Caco-2 (cell line): ENCODE data around the gene ZNFX1. TPM values are rescaled to one million over a fixed set of nuclear protein-coding genes. Genes with fewer than 3 reads are reported as not detected.

Experiments used
- BruUV-seq: library from RNA; stranded (reverse); fragments of 400-500 nt; replicated peaks from 2 replicates; lab custom pipeline; 2021; lab: Mats Ljungman, UMichigan
- CTCF ChIA-PET: fragments of 300-600 bp; sonication (Branson Sonifier 250); formaldehyde crosslinking; loops from one replicate; lab custom pipeline; 2022; ENCODE audit warnings: antibody characterized with exemption; lab: Charles Lee
- POLR2A ChIA-PET: fragments of 300-600 bp; sonication (Branson Sonifier 250); formaldehyde crosslinking; loops from one replicate; lab custom pipeline; 2022; ENCODE audit warnings: antibody characterized with exemption; lab: Charles Lee
- DNase-seq, 2 experiments: peaks; one replicate each; pipeline versions ENCODE4 v3.0.0 to v3.0.0-alpha.2; 2020 to 2022
- H3K27me3 ChIP-seq: replicated peaks from 2 replicates; pipeline ENCODE4 v1.6.0; 2011; ENCODE audit warnings: low read length; ENCODE audit not compliant: control insufficient read depth, insufficient read depth
- H3K36me3 ChIP-seq: 2 replicates; pipeline ENCODE4 v1.5.1; 2011; ENCODE audit warnings: low read length; ENCODE audit not compliant: control insufficient read depth, insufficient read depth
- H3K4me1 ChIP-seq: fragments of 250-450 bp; sonication (Bioruptor Pico); 2 replicates; pipeline ENCODE4 v1.5.1; 2020; ENCODE audit warnings: mild to moderate bottlenecking
- H3K4me3 ChIP-seq: 2 replicates; pipeline ENCODE4 v1.5.1; 2011; ENCODE audit warnings: low read depth, mild to moderate bottlenecking, control low read depth, low read length
- H3K9me3 ChIP-seq: fragments of 250-450 bp; sonication (Bioruptor Pico); 2 replicates; pipeline ENCODE4 v1.5.1; 2020; ENCODE audit warnings: mild to moderate bottlenecking, moderate library complexity
- H3K27ac Mint-ChIP-seq: one replicate; pipeline ENCODE4 v1.8.0; 2022; ENCODE audit warnings: mixed read lengths; ENCODE audit not compliant: unreplicated experiment
- H3K27me3 Mint-ChIP-seq: one replicate; pipeline ENCODE4 v1.8.0; 2022; ENCODE audit warnings: mixed read lengths; ENCODE audit not compliant: insufficient read depth, unreplicated experiment
- H3K36me3 Mint-ChIP-seq: one replicate; pipeline ENCODE4 v1.8.0; 2022; ENCODE audit warnings: mild to moderate bottlenecking, mixed read lengths; ENCODE audit not compliant: insufficient read depth, unreplicated experiment
- H3K4me1 Mint-ChIP-seq: one replicate; pipeline ENCODE4 v1.8.0; 2022; ENCODE audit warnings: low read depth, mixed read lengths; ENCODE audit not compliant: unreplicated experiment
- H3K4me3 Mint-ChIP-seq: one replicate; pipeline ENCODE4 v1.8.0; 2022; ENCODE audit warnings: mild to moderate bottlenecking, moderate library complexity, mixed read lengths; ENCODE audit not compliant: unreplicated experiment
- H3K9me3 Mint-ChIP-seq: one replicate; pipeline ENCODE4 v1.8.0; 2022; ENCODE audit warnings: mixed read lengths; ENCODE audit not compliant: unreplicated experiment
- intact Hi-C: fragments of 100-400 bp; cut with micrococcal nuclease; formaldehyde crosslinking; loops from one replicate; pipeline ENCODE4 v1.10.0; 2022; ENCODE audit not compliant: unreplicated experiment
- total RNA-seq: library from RNA; stranded (reverse); gene quantifications from 2 replicates; pipeline ENCODE4 v1.2.3, GENCODE V29; 2022
- TF ChIP-seq, protein P1 (sequence below), 2 experiments: fragments of 200-600 bp in 1 of 2; IDR thresholded peaks; 1 replicate in 1 of 2; 2 replicates in 1 of 2; pipeline versions ENCODE4 v1.5.1 to v1.8.0; 2011 to 2022; ENCODE audit warnings: antibody characterized with exemption in 1 of 2, control low read depth in 1 of 2, inconsistent platforms in 1 of 2, low read depth in 1 of 2, low read length in 1 of 2, mild to moderate bottlenecking in 1 of 2, moderate library complexity in 1 of 2; ENCODE audit not compliant: insufficient read depth in 1 of 2, severe bottlenecking in 1 of 2, unreplicated experiment in 1 of 2

ZNFX1 gene
- total RNA-seq, 1 experiment from 2014 or later: 34.0 TPM

- ChIA-PET POLR2A (interaction anchor here (0.8 to 2.4 kb wide), 9 partner anchors 9 to 69 kb away, joined by 3 to 45 read pairs (median 3); partner anchors contain the start of genes DDX27 and ZNFX1), CTCF (interaction anchor here (0.6 to 3.0 kb wide), 11 partner anchors 11 to 321 kb away, joined by 3 to 24 read pairs (median 3); no protein-coding TSS in a partner anchor)
- H3K9me3 Mint-ChIP-seq: peaks cover 58% of the 10 kb centered on the region
These were observed 9.8 kb upstream of the ZNFX1 start for GRCh38 chr20:49287555-49288249.

GRCh38 chr20:49286689-49287551, 9.1 kb upstream of the ZNFX1 start:
- peak; percentile 86 to 90 for DNase-seq
- intact Hi-C loops: loop anchor here (1.0 kb wide), 1 partner anchor 9 kb away; the partner anchor contains the start of gene ZNFX1
- Mint-ChIP-seq H3K4me1 (peaks cover 93% of the 10 kb centered on the region), H3K27ac (peak overlapping the region; percentile 79), H3K27me3 (no peaks in the 10 kb centered on the region), H3K36me3 (peaks cover 100% of the 10 kb centered on the region), H3K9me3 (peaks cover 65% of the 10 kb centered on the region), H3K4me3 (peak overlapping the region; percentile 81)
- ChIA-PET CTCF (interaction anchor here (1.0 to 3.0 kb wide), 5 partner anchors 16 to 222 kb away, joined by 3 to 24 read pairs (median 3); no protein-coding TSS in a partner anchor), POLR2A (interaction anchor here (1.0 to 2.4 kb wide), 7 partner anchors 9 to 68 kb away, joined by 3 to 45 read pairs (median 6); partner anchors contain the start of genes DDX27 and ZNFX1)
- peaks cover 78% of the 10 kb centered on the region for H3K4me1 ChIP-seq
- TF ChIP-seq, protein P1, sequence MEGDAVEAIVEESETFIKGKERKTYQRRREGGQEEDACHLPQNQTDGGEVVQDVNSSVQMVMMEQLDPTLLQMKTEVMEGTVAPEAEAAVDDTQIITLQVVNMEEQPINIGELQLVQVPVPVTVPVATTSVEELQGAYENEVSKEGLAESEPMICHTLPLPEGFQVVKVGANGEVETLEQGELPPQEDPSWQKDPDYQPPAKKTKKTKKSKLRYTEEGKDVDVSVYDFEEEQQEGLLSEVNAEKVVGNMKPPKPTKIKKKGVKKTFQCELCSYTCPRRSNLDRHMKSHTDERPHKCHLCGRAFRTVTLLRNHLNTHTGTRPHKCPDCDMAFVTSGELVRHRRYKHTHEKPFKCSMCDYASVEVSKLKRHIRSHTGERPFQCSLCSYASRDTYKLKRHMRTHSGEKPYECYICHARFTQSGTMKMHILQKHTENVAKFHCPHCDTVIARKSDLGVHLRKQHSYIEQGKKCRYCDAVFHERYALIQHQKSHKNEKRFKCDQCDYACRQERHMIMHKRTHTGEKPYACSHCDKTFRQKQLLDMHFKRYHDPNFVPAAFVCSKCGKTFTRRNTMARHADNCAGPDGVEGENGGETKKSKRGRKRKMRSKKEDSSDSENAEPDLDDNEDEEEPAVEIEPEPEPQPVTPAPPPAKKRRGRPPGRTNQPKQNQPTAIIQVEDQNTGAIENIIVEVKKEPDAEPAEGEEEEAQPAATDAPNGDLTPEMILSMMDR (IDR thresholded peaks at IDR 0.05; ENCODE audit: insufficient read depth in 1 of 2, low read depth in 1 of 2, low read length in 1 of 2, severe bottlenecking in 1 of 2, unreplicated experiment in 1 of 2): no peak
- H3K27me3 ChIP-seq: no peaks in the 10 kb centered on the region
- peaks cover 67% of the 10 kb centered on the region for H3K36me3 ChIP-seq
- peaks cover 50% of the 10 kb centered on the region for H3K9me3 ChIP-seq
- BruUV-seq: TSS peak; percentile 91
- no peak overlapping the region for H3K4me3 ChIP-seq

More at GRCh38 chr20:49287555-49288249, 9.8 kb upstream of the ZNFX1 start:
- DNase-seq: peak; percentile 78 to 79
- Mint-ChIP-seq H3K27ac (peak overlapping the region; percentile 79), H3K4me1 (peaks cover 85% of the 10 kb centered on the region), H3K36me3 (peaks cover 100% of the 10 kb centered on the region), H3K4me3 (peak overlapping the region; percentile 81), H3K27me3 (no peaks in the 10 kb centered on the region)
- no TSS peak for BruUV-seq
- Histone ChIP-seq H3K4me3 (no peak overlapping the region), H3K36me3 (peaks cover 59% of the 10 kb centered on the region), H3K9me3 (peaks cover 42% of the 10 kb centered on the region), H3K4me1 (peaks cover 70% of the 10 kb centered on the region), H3K27me3 (no peaks in the 10 kb centered on the region)
- intact Hi-C loops: loop anchor here (1.0 kb wide), 1 partner anchor 9 kb away; the partner anchor contains the start of gene ZNFX1
- TF ChIP-seq, protein P1 (IDR thresholded peaks at IDR 0.05; ENCODE audit: insufficient read depth in 1 of 2, low read depth in 1 of 2, low read length in 1 of 2, severe bottlenecking in 1 of 2, unreplicated experiment in 1 of 2): no peak
